ENCODE data around the gene DIAPH1. TPM values are rescaled to one million over a fixed set of nuclear protein-coding genes. Genes with fewer than 3 reads are reported as not detected.

DIAPH1 gene
- total RNA-seq, 1 donor from 2014 or later = 65.8 TPM

DNA sequence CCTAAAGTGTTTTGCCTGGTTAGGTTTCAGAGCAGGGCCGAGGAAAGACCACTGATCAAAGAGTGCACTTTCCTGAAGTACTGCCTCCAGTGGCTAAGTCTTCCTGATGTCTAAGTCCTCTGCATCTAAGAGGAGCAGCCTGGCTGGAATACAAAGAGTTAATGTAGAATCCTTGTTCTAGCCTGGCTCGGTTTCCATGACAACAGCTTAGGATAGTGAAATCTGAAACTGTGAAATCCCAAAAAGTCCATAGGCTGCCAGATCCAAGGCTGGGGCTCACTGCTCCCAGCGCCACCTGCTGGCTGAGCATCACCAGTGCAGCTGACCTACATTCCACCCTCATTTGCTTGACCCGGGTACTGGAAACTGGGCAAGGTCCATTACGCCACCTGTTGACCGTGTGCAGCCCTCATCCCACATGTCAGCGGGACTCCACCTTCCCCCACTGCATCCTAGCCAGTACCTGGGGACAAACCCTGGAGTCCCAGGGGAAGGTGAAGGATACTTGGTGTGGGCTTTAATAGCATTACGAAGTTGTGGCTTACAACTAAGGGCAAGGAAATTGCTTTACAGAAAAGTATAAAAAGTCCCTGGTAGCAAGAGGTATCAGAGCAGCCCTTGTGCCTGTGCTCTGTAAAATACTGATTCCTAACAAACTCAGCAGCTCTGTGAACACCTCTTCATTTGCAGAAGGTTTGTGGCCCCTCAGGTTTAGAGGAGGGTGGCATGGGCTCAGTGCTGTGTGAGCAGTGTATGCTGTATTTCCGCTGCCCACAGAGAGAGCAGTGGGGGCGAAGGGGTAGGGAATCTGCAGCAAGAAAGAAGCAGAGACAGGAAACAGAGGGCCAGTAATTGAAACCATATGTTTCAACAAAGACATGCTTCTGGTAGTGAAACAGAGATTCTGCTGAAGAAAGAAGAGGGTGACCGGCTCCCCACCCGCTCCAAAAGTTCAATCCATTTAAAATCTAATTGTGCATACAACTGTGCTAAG, 93.9 kb downstream of the DIAPH1 start:
- Histone ChIP-seq H3K27me3 (no peaks in the 10 kb centered on the region), H3K4me3 (no peak overlapping the region), H3K36me3 (peaks cover 17 to 30% of the 10 kb centered on the region in 2 donors), H3K27ac (peak overlapping the region; percentile 66 to 71), H3K4me1 (peaks cover 7 to 44% of the 10 kb centered on the region in 2 donors), H3K9me3 (no peaks in the 10 kb centered on the region)
- peak in 1 of 2 donors; percentile 95 for DNase-seq (ENCODE audit: low spot score in 2 of 2)
- intact Hi-C loops (cut with DNase I) = loop anchor here (1.0 to 10.0 kb wide), 6 partner anchors 12 to 203 kb away; partner anchors contain the start of genes PCDHGA11, PCDHGA9, PCDHGB6 and TAF7
- TF ChIP-seq, protein P1, sequence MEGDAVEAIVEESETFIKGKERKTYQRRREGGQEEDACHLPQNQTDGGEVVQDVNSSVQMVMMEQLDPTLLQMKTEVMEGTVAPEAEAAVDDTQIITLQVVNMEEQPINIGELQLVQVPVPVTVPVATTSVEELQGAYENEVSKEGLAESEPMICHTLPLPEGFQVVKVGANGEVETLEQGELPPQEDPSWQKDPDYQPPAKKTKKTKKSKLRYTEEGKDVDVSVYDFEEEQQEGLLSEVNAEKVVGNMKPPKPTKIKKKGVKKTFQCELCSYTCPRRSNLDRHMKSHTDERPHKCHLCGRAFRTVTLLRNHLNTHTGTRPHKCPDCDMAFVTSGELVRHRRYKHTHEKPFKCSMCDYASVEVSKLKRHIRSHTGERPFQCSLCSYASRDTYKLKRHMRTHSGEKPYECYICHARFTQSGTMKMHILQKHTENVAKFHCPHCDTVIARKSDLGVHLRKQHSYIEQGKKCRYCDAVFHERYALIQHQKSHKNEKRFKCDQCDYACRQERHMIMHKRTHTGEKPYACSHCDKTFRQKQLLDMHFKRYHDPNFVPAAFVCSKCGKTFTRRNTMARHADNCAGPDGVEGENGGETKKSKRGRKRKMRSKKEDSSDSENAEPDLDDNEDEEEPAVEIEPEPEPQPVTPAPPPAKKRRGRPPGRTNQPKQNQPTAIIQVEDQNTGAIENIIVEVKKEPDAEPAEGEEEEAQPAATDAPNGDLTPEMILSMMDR (IDR thresholded peaks at IDR 0.05) = peak; percentile 98 to 100 (median 99)

DNA sequence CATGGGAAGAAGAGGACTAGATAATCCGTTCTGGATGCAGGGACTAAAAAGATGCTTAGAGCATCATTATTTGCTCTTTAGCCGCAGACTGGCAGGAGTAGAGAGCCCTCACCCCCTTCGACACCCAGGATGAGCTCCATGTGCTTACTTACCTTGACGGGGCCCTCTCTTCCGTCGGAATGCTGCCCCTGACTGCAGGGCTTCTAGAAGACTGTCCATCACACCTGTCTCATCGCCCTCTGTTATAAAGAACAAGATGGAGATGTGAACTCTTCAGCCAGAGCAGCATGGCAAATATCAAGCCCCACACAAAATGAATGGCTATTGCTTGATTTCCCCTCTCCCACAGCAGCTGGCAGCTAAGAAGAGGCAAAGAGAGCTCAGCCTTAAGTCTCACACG, 94.8 kb downstream of the DIAPH1 start:
- Histone ChIP-seq H3K4me3 (no peak overlapping the region), H3K9me3 (no peaks in the 10 kb centered on the region), H3K27me3 (no peaks in the 10 kb centered on the region), H3K27ac (peak overlapping the region; percentile 66 to 71), H3K36me3 (peaks cover 17 to 34% of the 10 kb centered on the region in 2 donors), H3K4me1 (peaks cover 7 to 35% of the 10 kb centered on the region in 2 donors)
- intact Hi-C loops (cut with DNase I) = loop anchor here (1.0 to 10.0 kb wide), 5 partner anchors 11 to 202 kb away; partner anchors contain the start of genes PCDHGA9, PCDHGB6 and TAF7
- peak in 1 of 2 donors; percentile 62 for DNase-seq (ENCODE audit: low spot score in 2 of 2)
- TF ChIP-seq, protein P1 (IDR thresholded peaks at IDR 0.05) = no peak

DNA sequence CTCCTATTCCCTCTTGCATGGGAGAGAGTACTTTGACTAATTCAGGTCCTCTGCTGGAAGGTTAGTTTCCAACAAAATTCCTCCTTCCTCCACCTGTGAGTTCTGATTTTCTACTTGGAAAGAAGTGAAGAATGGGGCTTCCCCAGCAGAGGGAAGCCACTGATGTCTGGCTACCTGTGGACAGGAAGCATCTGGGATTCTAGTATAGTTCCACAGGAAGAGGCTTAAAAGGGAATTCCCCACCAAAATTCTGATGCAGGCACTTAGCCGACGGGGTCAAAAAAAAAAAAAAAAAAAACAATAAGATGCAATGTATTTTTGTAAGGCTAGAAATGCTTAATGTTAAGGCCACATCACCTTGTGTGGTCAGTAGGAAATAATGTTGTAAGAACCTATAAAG, 96.5 kb downstream of the DIAPH1 start:
- Histone ChIP-seq H3K36me3 (peaks cover 17 to 37% of the 10 kb centered on the region in 2 donors), H3K9me3 (no peaks in the 10 kb centered on the region), H3K4me3 (no peak overlapping the region), H3K27ac (peak overlapping the region; percentile 61 to 73), H3K4me1 (peaks cover 7 to 24% of the 10 kb centered on the region in 2 donors), H3K27me3 (no peaks in the 10 kb centered on the region)
- TF ChIP-seq, protein P1 (IDR thresholded peaks at IDR 0.05) = no peak
- intact Hi-C loops (cut with DNase I) = loop anchor here (5.0 to 10.0 kb wide), 2 partner anchors 118 to 200 kb away; partner anchors contain the start of genes PCDHGA9, PCDHGB6 and TAF7
- DNase-seq (ENCODE audit: low spot score in 2 of 2) = no peak

DNA sequence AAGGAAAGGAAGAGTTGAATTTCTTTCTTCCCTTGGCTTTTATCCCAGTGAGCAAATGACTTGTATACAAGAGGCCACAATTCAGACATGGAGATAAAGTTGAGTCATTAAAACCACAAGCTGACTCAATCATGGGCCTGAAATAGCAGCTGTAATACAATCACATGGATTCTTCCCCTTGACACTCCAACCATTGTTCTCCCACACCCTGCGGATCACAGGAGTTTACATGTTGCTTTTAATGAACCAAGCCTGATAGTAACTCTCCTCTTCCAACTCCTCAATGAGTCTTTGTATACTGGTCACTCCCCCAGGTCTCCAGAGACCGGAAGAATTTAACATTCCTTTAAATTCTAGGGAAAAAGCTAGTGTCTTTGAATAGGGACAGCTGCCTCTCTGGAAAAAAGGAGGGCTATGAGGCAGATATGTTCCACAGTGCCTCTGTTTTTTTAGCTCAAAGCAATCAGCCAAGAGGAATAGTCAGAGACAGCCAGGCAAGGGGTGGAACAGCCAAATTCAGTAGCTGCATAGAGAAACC, 97.5 kb downstream of the DIAPH1 start:
- peak in 1 of 2 donors; percentile 68 for DNase-seq (ENCODE audit: low spot score in 2 of 2)
- Histone ChIP-seq H3K4me1 (peaks cover 12 to 29% of the 10 kb centered on the region in 2 donors), H3K4me3 (no peak overlapping the region), H3K9me3 (no peaks in the 10 kb centered on the region), H3K36me3 (peaks cover 9 to 31% of the 10 kb centered on the region in 2 donors), H3K27me3 (no peaks in the 10 kb centered on the region), H3K27ac (peak overlapping the region; percentile 61 to 73)
- TF ChIP-seq, protein P1 (IDR thresholded peaks at IDR 0.05) = no peak
- intact Hi-C loops (cut with DNase I) = loop anchor here (5.0 to 10.0 kb wide), 2 partner anchors 117 to 199 kb away; partner anchors contain the start of genes PCDHGA9, PCDHGB6 and TAF7

Measured in ascending aorta (tissue), 2 donors.